OCI-LY7 (cell line): Measurements from ENCODE around the gene TAF10. TPM values are rescaled to one million over a fixed set of nuclear protein-coding genes. Genes with fewer than 3 reads are reported as not detected.

Experiments used
- BruUV-seq: library from RNA; stranded (reverse); fragments of 400-500 nt; replicated peaks from 2 replicates; lab custom pipeline; 2021; lab: Mats Ljungman, UMichigan
- CTCF ChIA-PET: fragments of 300-600 bp; sonication (Branson Sonifier 250); formaldehyde crosslinking; loops from one replicate; lab custom pipeline; 2022; ENCODE audit warnings: antibody characterized with exemption; ENCODE audit not compliant: unreplicated experiment; lab: Charles Lee
- POLR2A ChIA-PET: fragments of 300-600 bp; sonication (Branson Sonifier 250); formaldehyde crosslinking; loops from one replicate; lab custom pipeline; 2022; ENCODE audit warnings: antibody characterized with exemption; lab: Charles Lee
- DNase-seq: peaks from one replicate; pipeline ENCODE4 v3.0.0-alpha.2; 2015; ENCODE audit warnings: low spot score
- H2AFZ ChIP-seq: fragments of 200-600 bp; sonication (generic), shearing (Covaris generic); 2 replicates; pipeline ENCODE4 v1.6.1; 2014; ENCODE audit warnings: mild to moderate bottlenecking, antibody characterized with exemption, low read length, moderate library complexity
- H3K27ac ChIP-seq: fragments of 200-600 bp; sonication (generic); 2 replicates; pipeline ENCODE4 v1.5.1; 2014; ENCODE audit warnings: mixed run types, low read depth, mild to moderate bottlenecking, moderate library complexity, low read length, inconsistent platforms; ENCODE audit not compliant: poor library complexity, severe bottlenecking
- H3K36me3 ChIP-seq: fragments of 200-600 bp; sonication (generic); 2 replicates; pipeline ENCODE4 v1.6.1; 2014; ENCODE audit warnings: mild to moderate bottlenecking, antibody characterized with exemption, low read length, moderate library complexity, mixed read lengths; ENCODE audit not compliant: insufficient read depth
- H3K4me1 ChIP-seq: fragments of 200-600 bp; sonication (generic); 2 replicates; pipeline ENCODE4 v1.5.1; 2014; ENCODE audit warnings: mild to moderate bottlenecking, low read length; ENCODE audit not compliant: insufficient read depth, poor library complexity, severe bottlenecking
- H3K4me2 ChIP-seq: fragments of 200-600 bp; sonication (generic); 2 replicates; pipeline ENCODE4 v1.6.1; 2014; ENCODE audit warnings: mild to moderate bottlenecking, low read length
- H3K4me3 ChIP-seq: fragments of 200-600 bp; sonication (generic); 2 replicates; pipeline ENCODE4 v1.5.1; 2014; ENCODE audit warnings: mild to moderate bottlenecking, low read depth, low read length; ENCODE audit not compliant: poor library complexity, severe bottlenecking
- H3K79me2 ChIP-seq: fragments of 200-600 bp; sonication (generic); 2 replicates; pipeline ENCODE4 v1.6.1; 2016; ENCODE audit warnings: low read depth, mild to moderate bottlenecking, low read length, moderate library complexity, mixed read lengths; ENCODE audit not compliant: insufficient read depth
- H3K9me2 ChIP-seq: fragments of 200-600 bp; sonication (generic); 2 replicates; pipeline ENCODE4 v1.6.1; 2016; ENCODE audit warnings: mild to moderate bottlenecking, low read length, mixed read lengths; ENCODE audit not compliant: insufficient read depth
- H3K9me3 ChIP-seq: fragments of 200-600 bp; sonication (generic); 2 replicates; pipeline ENCODE4 v1.6.1; 2014; ENCODE audit warnings: mild to moderate bottlenecking, mixed run types, low read length, mixed read lengths
- H4K20me1 ChIP-seq: fragments of 200-600 bp; sonication (generic); 2 replicates; pipeline ENCODE4 v1.6.1; 2014; ENCODE audit warnings: mild to moderate bottlenecking, antibody characterized with exemption, low read length, moderate library complexity, mixed read lengths; ENCODE audit not compliant: insufficient read depth
- EZH2phosphoT487 ChIP-seq: fragments of 200-600 bp; sonication (generic); IDR thresholded peaks from 2 replicates; pipeline ENCODE4 v1.6.1; 2018; ENCODE audit warnings: low read depth, borderline replicate concordance, mild to moderate bottlenecking, mixed run types, antibody characterized with exemption, low read length, moderate library complexity, mixed read lengths
- intact Hi-C: fragments of 100-400 bp; cut with micrococcal nuclease; formaldehyde crosslinking; loops from one replicate; pipeline ENCODE4 v1.10.0; 2022; ENCODE audit not compliant: unreplicated experiment
- total RNA-seq, 2 experiments: library from RNA; depleted of rRNA in 1 of 2; stranded (reverse); fragments of >200 nt in 1 of 2; shearing (Covaris generic) in 1 of 2; gene quantifications; 2 replicates each; pipeline ENCODE4 v1.2.3, GENCODE V29; 2014 to 2022
- TF ChIP-seq, protein P1 (sequence below): fragments of 200-600 bp; sonication (generic); conservative IDR thresholded peaks from 2 replicates; pipeline ENCODE4 v1.5.1; 2014; ENCODE audit warnings: mild to moderate bottlenecking, antibody characterized with exemption, low read length, moderate library complexity, mixed read lengths

The TAF10 gene
- total RNA-seq, 2 experiments from 2014 or later = 117 to 146 TPM

DNA sequence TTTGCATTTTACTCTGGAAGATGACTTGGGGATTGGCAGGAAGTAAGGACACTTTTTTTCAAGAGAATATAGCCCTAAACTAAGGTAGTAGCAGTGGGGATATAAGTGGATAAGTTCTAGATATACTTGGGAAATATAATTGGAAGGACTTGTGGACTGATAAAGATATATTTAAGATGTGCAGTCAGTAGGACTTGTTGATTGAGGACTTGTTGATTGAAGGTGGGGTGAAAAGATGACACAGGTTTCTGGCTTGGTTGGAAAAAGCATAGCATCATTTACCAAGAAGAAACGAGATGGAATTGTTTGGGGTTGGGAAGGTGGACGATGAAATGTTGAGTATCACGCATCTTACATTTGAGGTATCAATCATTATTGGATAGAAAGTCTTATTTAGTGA is 1.5 kb upstream of the TAF10 start:
- Histone ChIP-seq H2AFZ (no peak overlapping the region), H3K4me3 (no peak overlapping the region), H4K20me1 (peaks cover 9% of the 10 kb centered on the region; the same call in 1 of the 2 replicates), H3K27ac (no peak overlapping the region), H3K9me2 (no peaks in the 10 kb centered on the region), H3K9me3 (no peaks in the 10 kb centered on the region), H3K36me3 (peaks cover 36% of the 10 kb centered on the region), H3K79me2 (peaks cover 12% of the 10 kb centered on the region; the same call in 1 of the 2 replicates), H3K4me1 (peaks cover 31% of the 10 kb centered on the region), H3K4me2 (peak overlapping the region; percentile 93)
- TSS peak; percentile 24 for BruUV-seq
- TF ChIP-seq, protein P1, sequence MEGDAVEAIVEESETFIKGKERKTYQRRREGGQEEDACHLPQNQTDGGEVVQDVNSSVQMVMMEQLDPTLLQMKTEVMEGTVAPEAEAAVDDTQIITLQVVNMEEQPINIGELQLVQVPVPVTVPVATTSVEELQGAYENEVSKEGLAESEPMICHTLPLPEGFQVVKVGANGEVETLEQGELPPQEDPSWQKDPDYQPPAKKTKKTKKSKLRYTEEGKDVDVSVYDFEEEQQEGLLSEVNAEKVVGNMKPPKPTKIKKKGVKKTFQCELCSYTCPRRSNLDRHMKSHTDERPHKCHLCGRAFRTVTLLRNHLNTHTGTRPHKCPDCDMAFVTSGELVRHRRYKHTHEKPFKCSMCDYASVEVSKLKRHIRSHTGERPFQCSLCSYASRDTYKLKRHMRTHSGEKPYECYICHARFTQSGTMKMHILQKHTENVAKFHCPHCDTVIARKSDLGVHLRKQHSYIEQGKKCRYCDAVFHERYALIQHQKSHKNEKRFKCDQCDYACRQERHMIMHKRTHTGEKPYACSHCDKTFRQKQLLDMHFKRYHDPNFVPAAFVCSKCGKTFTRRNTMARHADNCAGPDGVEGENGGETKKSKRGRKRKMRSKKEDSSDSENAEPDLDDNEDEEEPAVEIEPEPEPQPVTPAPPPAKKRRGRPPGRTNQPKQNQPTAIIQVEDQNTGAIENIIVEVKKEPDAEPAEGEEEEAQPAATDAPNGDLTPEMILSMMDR = no peak
- no peak for TF ChIP-seq EZH2phosphoT487
- DNase-seq = no peak
- ChIA-PET POLR2A (interaction anchor here (0.6 to 2.2 kb wide), 6 partner anchors 8 to 1376 kb away, joined by 3 to 9 read pairs (median 4); no protein-coding TSS in a partner anchor), CTCF (interaction anchor here (1.2 kb wide), 1 partner anchor 33 kb away, joined by 3 read pairs; no protein-coding TSS in a partner anchor)
- intact Hi-C loops = loop anchor here (2.0 kb wide), 1 partner anchor 33 kb away; no protein-coding TSS in a partner anchor

DNA sequence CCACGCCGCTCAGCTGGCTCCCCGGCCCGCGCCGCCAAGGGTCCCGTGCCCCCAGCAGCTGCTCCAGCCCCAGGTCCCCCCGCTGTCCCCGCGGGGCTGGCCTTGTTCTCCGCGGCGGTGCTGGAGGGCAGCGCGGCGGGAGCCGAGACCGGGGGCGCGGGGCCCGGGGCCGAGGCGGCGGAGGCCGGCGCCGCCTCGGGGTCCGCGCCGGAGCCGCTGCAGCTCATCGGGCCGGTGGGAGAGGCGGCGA is 128 bp downstream of the TAF10 start:
- DNase-seq = no peak
- ChIA-PET CTCF (interaction anchor here (0.6 to 1.5 kb wide), 3 partner anchors 10 to 71 kb away, joined by 3 to 8 read pairs (median 6); partner anchors contain the start of gene MRPL17), POLR2A (interaction anchor here (0.6 to 2.2 kb wide), 12 partner anchors 7 to 74 kb away, joined by 3 to 22 read pairs (median 4); partner anchors contain the start of gene MRPL17)
- Histone ChIP-seq H3K27ac (peak overlapping the region; percentile 32), H2AFZ (no peak overlapping the region), H4K20me1 (peaks cover 9% of the 10 kb centered on the region; the same call in 1 of the 2 replicates), H3K4me2 (peak overlapping the region; percentile 90), H3K36me3 (peaks cover 51% of the 10 kb centered on the region), H3K9me2 (no peaks in the 10 kb centered on the region), H3K79me2 (peaks cover 16% of the 10 kb centered on the region; the same call in 1 of the 2 replicates), H3K9me3 (no peaks in the 10 kb centered on the region), H3K4me3 (peak overlapping the region; percentile 87), H3K4me1 (peaks cover 32% of the 10 kb centered on the region)
- TF ChIP-seq, protein P1 = no peak
- no peak for TF ChIP-seq EZH2phosphoT487
- intact Hi-C loops = loop anchor here (1.0 to 2.0 kb wide), 2 partner anchors 35 to 71 kb away; partner anchors contain the start of gene MRPL17
- BruUV-seq = no TSS peak
